KMS-11 (cell line): ENCODE measurements around the gene NECAB3.
A peak's percentile ranks its signal among the peaks of the same experiment; 100 is the strongest.

Experiments
- H2AFZ ChIP-seq: fragments of 200-600 bp; sonication (generic); 2 replicates; pipeline ENCODE4 v1.6.1; 2016; ENCODE audit warnings: antibody characterized with exemption, mixed run types, low read depth
- H3K27ac ChIP-seq: fragments of 200-600 bp; sonication (generic); 2 replicates; pipeline ENCODE4 v1.6.1; 2016; ENCODE audit warnings: mild to moderate bottlenecking, mixed run types
- H3K27me3 ChIP-seq: fragments of 200-600 bp; sonication (generic); 2 replicates; pipeline ENCODE4 v1.6.1; 2017; ENCODE audit warnings: mild to moderate bottlenecking, low read depth, mixed run types, moderate library complexity; ENCODE audit not compliant: insufficient read depth
- H3K36me3 ChIP-seq: fragments of 200-600 bp; sonication (generic); 2 replicates; pipeline ENCODE4 v1.6.1; 2017; ENCODE audit warnings: mild to moderate bottlenecking, mixed run types; ENCODE audit not compliant: insufficient read depth
- H3K4me1 ChIP-seq: fragments of 200-600 bp; sonication (generic); 2 replicates; pipeline ENCODE4 v1.6.1; 2016; ENCODE audit warnings: mild to moderate bottlenecking, low read depth, mixed run types; ENCODE audit not compliant: poor library complexity, severe bottlenecking
- H3K4me2 ChIP-seq: fragments of 200-600 bp; sonication (generic); 2 replicates; pipeline ENCODE4 v1.7.0; 2016; ENCODE audit warnings: mild to moderate bottlenecking, mixed run types
- H3K4me3 ChIP-seq: fragments of 200-600 bp; sonication (generic); IDR thresholded peaks from 2 replicates; pipeline ENCODE4 v1.6.1; 2017; ENCODE audit warnings: low read depth, low read length, mixed read lengths; ENCODE audit not compliant: insufficient read depth
- H3K79me2 ChIP-seq: fragments of 200-600 bp; sonication (generic); 2 replicates; pipeline ENCODE4 v1.6.1; 2016; ENCODE audit warnings: low read depth, mixed run types; ENCODE audit not compliant: insufficient read depth
- H3K9ac ChIP-seq: fragments of 200-600 bp; sonication (generic); 2 replicates; pipeline ENCODE4 v1.6.1; 2016; ENCODE audit warnings: mild to moderate bottlenecking, mixed run types
- H4K20me1 ChIP-seq: fragments of 200-600 bp; sonication (generic); 2 replicates; pipeline ENCODE4 v1.6.1; 2016; ENCODE audit warnings: mild to moderate bottlenecking, mixed run types; ENCODE audit not compliant: insufficient read depth
- TF ChIP-seq, protein P1 (sequence below): fragments of 200-600 bp; sonication (generic); conservative IDR thresholded peaks from 2 replicates; pipeline ENCODE4 v1.6.1; 2017; ENCODE audit warnings: low read depth, mild to moderate bottlenecking, antibody characterized with exemption, low read length, moderate library complexity, mixed read lengths

Gene NECAB3

DNA sequence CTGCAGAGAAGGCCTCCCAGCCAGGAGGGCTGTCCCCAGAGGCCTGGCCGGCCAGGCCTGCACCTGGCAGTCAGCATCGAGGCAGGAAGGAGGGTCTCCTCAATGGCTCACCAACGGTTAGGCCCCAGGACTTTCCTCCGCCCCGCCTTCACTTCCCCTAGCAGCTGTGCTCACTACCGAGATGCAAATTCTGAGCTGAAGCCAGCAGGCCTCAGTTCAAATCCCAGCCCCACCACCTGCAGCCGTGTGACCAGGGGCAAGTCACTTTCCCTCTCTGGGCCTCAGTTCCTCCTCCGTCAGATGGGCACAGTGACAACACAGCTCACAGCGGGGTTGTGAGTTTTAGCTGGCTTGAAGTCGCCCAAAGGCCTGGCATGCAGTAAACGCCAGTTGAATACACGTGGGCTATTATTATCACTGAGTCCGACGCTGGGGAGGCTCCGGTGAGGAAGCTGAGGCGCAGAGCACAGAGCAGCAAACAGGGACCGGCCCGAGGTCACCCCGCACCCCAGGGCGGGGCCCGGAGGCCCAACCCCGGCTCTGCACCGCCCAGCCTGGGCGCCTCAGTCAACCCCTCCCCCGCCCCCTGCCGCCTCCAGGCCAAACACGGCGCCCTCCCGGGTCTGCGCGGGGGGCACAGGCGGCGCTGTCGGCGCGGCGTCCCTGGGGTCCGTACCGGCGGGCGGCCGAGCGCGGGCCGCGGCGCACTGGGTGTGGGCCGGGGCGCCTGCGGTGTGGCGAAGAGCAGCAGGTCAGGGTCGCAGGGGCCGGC, 11.3 kb upstream of the NECAB3 start:
- H3K27ac ChIP-seq: peak overlapping the region; percentile 67

DNA sequence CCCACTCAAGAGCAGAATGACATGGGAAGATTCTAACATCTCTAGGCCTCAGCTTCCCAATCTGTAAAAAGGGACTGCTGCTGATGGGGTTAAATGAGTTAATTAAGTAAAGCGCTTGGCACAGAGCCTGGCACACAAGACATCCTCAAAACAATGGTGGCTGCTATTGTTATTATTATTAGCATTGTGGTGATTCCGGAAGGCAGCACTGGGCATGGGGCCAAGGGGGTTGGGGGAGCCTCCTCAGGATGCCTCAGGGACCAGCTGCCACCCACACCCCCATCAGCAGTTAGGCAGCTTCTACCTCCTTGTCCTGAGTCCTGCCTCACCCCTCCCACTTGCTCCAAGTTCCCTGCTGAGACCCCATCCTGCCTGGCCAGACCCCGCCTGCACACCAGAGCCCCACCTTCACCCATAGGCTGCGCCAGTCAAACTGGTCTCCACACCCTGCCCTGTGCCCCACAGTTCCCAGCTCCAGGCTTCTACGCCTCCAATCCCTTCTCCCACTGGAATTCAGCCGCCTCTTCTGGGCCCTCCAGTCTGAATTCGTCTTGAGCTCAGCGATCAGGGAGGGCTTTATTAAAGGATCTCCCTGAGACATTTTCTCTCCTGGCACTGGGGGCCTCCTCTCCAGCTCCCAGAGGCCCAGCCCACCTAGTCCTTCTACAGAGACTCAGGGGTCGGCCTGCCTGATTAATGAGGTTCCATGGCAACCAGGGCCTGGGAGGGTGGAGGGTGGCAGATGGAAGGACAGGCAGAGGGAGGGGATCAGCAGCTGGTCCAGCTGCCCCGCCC, 10.5 kb upstream of the NECAB3 start:
- Histone ChIP-seq H3K4me3 (no peak overlapping the region), H3K4me2 (peak overlapping the region; percentile 91), H4K20me1 (peaks cover 19% of the 10 kb centered on the region), H3K27ac (peak overlapping the region; percentile 67; the same call in 1 of the 2 replicates), H3K36me3 (0 out of 2 replicates have a peak, but pooled peaks cover 4% of the 10 kb centered on the region), H3K27me3 (no peaks in the 10 kb centered on the region), H3K4me1 (peaks cover 78% of the 10 kb centered on the region), H3K9ac (peak overlapping the region; percentile 72; the same call in 1 of the 2 replicates), H2AFZ (no peak overlapping the region), H3K79me2 (peaks cover 56% of the 10 kb centered on the region)
- TF ChIP-seq, protein P1, sequence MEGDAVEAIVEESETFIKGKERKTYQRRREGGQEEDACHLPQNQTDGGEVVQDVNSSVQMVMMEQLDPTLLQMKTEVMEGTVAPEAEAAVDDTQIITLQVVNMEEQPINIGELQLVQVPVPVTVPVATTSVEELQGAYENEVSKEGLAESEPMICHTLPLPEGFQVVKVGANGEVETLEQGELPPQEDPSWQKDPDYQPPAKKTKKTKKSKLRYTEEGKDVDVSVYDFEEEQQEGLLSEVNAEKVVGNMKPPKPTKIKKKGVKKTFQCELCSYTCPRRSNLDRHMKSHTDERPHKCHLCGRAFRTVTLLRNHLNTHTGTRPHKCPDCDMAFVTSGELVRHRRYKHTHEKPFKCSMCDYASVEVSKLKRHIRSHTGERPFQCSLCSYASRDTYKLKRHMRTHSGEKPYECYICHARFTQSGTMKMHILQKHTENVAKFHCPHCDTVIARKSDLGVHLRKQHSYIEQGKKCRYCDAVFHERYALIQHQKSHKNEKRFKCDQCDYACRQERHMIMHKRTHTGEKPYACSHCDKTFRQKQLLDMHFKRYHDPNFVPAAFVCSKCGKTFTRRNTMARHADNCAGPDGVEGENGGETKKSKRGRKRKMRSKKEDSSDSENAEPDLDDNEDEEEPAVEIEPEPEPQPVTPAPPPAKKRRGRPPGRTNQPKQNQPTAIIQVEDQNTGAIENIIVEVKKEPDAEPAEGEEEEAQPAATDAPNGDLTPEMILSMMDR: no peak

More for the DNA sequence above, 11.3 kb upstream of the NECAB3 start:
- Histone ChIP-seq H4K20me1 (peaks cover 19% of the 10 kb centered on the region), H3K36me3 (no peaks in the 10 kb centered on the region), H3K4me3 (no peak overlapping the region), H3K4me2 (peak overlapping the region; percentile 91), H3K79me2 (peaks cover 50% of the 10 kb centered on the region), H3K4me1 (peaks cover 70% of the 10 kb centered on the region), H2AFZ (peak overlapping the region; percentile 32; the same call in 1 of the 2 replicates), H3K9ac (peak overlapping the region; percentile 72; the same call in 1 of the 2 replicates), H3K27me3 (no peaks in the 10 kb centered on the region)
- TF ChIP-seq, protein P1: no peak

DNA sequence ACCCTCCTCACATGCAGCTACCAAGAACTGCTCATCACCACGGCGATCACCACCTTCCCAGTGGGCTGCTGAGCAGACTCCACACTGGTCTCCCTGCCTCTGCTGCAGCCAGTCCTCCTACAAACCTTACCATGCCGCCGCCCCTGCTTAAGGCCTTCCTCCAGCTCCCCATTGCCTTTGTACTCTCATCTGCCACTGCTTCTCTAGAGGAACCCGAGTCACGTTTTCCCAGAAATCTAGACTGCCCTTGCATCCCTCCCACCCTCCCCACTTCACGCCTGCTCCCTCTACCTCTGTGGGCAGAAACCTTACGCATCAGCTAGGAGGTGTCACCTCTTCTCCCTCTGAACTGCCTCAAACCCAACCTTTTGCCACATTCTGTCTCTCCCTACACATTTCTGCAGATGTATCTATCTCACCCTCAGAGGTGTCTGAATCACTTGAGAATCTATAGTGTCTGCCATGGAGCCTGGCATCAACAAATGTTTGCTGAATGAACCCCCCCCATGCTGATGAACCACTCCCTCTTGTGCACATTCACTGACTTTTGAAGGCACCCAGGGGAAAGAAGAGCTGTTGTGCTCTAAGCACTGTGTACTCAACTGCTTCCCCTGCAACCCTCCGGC, 7.6 kb upstream of the NECAB3 start:
- Histone ChIP-seq H3K79me2 (peaks cover 56% of the 10 kb centered on the region), H3K4me1 (peaks cover 66% of the 10 kb centered on the region), H3K4me3 (no peak overlapping the region), H3K27me3 (no peaks in the 10 kb centered on the region), H4K20me1 (peaks cover 19% of the 10 kb centered on the region), H2AFZ (no peak overlapping the region), H3K9ac (no peak overlapping the region), H3K4me2 (no peak overlapping the region; the same call in 1 of the 2 replicates), H3K36me3 (peaks cover 11% of the 10 kb centered on the region), H3K27ac (no peak overlapping the region; the same call in 1 of the 2 replicates)
- TF ChIP-seq, protein P1: no peak

DNA sequence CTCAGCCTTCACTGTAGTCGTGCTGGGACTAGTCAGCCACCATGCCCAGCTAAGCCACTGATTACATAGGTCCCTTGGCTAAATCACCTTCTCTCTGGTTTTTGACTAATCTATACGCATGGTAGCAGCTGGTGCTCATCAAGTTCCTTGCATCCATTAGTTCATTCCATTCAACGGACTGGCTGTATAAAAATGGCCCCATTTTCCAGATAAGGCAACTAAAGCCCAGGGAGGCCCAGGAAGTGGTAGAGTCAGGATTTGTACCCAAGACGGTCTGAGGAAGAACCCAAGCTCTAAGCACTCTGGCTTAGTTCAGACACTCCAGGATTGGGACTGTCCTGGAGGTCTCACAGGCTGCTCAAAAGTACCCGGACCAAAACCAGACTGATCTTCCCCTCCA, 7.1 kb upstream of the NECAB3 start:
- H2AFZ ChIP-seq: no peak overlapping the region
- peak overlapping the region; percentile 23; the same call in 1 of the 2 replicates for H3K4me2 ChIP-seq
- TF ChIP-seq, protein P1: no peak
- no peak overlapping the region for H3K9ac ChIP-seq
- peaks cover 56% of the 10 kb centered on the region for H3K79me2 ChIP-seq
- peak overlapping the region; percentile 18; the same call in 1 of the 2 replicates for H3K27ac ChIP-seq
- H3K4me3 ChIP-seq: no peak overlapping the region
- no peaks in the 10 kb centered on the region for H3K27me3 ChIP-seq
- H3K36me3 ChIP-seq: peaks cover 11% of the 10 kb centered on the region
- H3K4me1 ChIP-seq: peaks cover 63% of the 10 kb centered on the region
- H4K20me1 ChIP-seq: peaks cover 19% of the 10 kb centered on the region
